Ecto neural progenitor cell (in vitro differentiated cells): ENCODE results near the gene DOCK1.

Experiments
- DNase-seq: peaks from one replicate; pipeline ENCODE4 v3.0.0-alpha.2; 2018; ENCODE audit warnings: low spot score

The DOCK1 gene

GRCh38 chr10:127354255-127354654, 449.0 kb downstream of the DOCK1 start:
- no peak for DNase-seq

DNA sequence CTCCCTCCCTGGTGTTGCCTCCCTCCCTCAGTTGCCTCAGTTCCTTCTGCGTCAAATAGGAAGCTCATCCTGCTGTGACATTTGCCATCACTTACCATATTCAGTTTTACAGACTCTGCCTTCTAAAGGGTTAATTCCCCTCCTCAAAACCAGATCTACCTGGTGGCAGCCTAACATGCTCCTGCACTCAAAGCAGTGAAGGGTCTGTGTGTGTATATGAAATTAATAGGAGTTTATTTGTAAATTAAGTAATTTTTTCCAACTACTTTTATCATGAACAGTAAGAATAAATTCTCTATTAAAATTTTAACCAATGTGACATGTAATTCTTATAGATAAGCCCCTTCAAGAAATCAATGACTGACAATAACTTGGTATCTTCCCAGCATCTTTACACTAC, 449.8 kb downstream of the DOCK1 start:
- DNase-seq, result no peak

DNA sequence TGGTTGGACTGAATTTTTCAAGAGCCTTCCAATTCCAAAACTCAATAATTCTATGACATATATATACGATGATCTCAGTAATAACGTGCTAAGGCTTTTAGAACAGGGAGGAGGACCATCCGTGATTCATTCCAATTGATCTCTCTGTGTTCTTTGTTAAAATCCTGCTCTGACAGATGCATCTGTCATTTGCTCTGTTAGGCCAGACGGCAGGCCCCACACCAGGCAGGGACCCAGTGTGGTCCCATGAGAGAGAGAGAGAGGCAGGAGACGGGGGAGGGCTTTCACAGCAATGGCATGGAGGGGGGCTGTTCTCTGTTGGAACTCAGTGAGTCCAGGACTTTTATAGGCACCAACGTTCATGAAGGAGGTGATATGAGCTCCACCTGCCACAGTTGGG, 451.1 kb downstream of the DOCK1 start:
- no peak for DNase-seq

- DNase-seq, result no peak
Observed at GRCh38 chr10:127357265-127357664, 452.0 kb downstream of the DOCK1 start.

- DNase-seq, result no peak
Observed at GRCh38 chr10:127358337-127358736, 453.1 kb downstream of the DOCK1 start.

- no peak for DNase-seq
Observed at GRCh38 chr10:127364034-127364433, 458.8 kb downstream of the DOCK1 start.

DNA sequence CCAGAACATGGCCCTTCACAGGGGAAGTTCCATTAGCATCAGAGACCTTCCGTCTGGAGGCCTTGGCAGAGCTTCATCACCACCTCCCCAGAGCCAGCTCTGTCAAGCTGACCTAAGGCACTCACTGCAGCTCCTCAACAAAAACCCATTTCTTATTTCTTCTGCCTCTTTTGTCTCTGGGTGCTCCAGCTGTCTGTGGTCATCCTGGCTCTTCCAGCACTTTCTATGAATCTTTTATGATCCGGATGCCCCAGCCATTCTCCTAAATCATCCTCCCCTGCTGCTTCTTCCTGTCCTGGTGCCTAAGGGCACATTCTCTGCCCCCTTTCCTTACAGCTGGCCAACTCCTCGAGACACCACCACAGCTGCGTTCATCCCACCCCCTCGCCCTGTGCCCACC, 462.9 kb downstream of the DOCK1 start:
- no peak for DNase-seq

GRCh38 chr10:127368929-127369328, 463.7 kb downstream of the DOCK1 start:
- no peak for DNase-seq

- no peak for DNase-seq
Observed at GRCh38 chr10:127370601-127371000, 465.4 kb downstream of the DOCK1 start.

- DNase-seq, result no peak
Observed at GRCh38 chr10:127372361-127372760, 467.1 kb downstream of the DOCK1 start.

- no peak for DNase-seq
Observed at GRCh38 chr10:127374074-127374680, 468.9 kb downstream of the DOCK1 start.

DNA sequence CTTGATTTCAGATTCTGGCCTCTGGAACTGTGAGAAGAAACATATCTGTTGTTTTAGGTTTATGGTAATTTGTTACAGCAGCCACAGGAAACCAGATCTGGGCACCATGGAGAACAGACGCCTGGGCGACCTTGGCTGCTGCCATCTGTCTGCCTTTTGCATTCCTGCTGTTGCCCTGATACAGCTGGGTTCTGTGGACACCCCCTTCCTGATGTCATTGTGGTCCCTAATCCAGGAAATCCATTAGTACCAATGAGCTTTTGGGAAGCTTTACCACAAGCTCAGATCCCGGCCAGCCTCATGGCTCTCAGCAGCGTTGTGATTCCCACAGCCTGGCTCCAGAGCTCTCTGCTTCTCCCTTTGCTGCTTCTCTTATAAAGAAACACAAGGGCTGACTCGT, 469.7 kb downstream of the DOCK1 start:
- no peak for DNase-seq

DNA sequence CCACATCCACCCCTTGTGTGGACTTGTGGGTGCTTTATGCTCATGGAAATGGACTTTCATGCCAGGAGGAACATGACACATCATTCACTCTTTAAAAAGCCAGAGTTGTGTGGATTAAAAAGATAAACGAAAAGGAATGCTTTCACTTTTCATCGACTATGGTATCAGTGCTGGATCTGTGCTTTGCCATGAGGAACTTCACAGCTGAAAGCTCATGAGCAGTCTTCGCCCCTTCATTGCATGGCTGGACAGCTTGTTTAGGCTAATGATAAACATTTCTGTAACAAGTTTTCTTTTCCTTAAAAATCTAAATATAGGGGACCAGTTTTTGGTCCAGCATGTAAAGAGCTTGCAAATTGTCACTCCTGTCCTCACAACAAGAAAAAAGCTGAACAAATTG, 470.2 kb downstream of the DOCK1 start:
- no peak for DNase-seq

DNA sequence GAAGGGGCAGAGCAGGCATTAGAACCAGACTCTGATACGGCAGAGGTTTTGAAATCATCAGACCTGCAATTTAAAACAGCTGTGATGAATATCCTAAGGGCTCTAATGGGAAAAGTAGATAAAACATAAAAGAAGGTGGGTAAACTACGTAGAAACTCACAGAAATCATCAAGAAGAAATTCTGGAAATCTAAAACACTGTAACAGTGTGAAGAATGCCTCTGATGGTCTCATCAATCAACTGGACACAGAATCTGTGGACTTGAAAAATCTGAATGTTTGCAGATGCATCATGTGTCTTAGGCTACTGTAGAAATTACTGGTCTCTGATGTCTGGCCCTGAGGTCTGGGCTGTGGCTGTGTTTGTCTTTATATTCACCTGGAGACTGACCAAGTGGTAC, 470.8 kb downstream of the DOCK1 start:
- no peak for DNase-seq

GRCh38 chr10:127378628-127379027, 473.4 kb downstream of the DOCK1 start:
- no peak for DNase-seq

DNA sequence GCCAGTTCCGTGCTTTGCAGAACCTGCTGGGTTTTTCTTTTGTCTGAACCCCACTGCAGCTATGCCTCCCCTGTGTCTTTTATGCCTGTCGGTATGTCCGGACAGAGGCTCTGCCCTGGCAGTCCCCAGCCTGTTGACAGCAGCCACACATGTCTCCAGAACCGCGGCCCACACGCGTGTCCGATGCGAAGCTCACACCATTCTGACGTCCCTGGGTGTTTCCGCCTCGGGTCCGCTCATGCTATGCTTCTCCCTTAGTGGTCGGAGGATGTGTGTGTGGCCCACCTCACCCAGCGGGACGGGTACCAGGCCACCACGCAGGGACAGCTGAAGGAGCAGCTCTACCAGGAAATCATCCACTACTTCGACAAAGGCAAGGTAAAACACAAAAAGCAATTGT, 479.3 kb downstream of the DOCK1 start:
- DNase-seq, result no peak

DNA sequence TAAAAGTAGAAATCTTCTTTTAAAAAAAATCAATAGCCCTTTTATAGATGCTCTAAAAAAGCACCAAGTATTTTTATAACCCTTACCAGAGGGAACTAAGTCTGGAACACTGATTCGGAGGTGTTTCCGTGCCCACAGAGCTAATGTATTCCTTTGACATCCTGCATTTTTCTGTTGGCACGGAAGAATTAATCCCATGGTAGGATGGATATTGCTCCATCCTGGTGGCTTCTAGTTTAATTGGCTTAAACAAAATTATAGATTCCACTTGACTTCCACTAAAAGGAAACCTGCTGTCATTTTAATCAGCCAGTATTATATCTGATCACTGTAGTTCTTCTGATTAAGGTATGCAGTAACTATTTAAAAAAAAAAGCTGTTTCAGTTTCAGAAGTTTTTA, 479.8 kb downstream of the DOCK1 start:
- DNase-seq, result no peak

GRCh38 chr10:127386606-127387327, 481.5 kb downstream of the DOCK1 start:
- peak; percentile 65 for DNase-seq

DNA sequence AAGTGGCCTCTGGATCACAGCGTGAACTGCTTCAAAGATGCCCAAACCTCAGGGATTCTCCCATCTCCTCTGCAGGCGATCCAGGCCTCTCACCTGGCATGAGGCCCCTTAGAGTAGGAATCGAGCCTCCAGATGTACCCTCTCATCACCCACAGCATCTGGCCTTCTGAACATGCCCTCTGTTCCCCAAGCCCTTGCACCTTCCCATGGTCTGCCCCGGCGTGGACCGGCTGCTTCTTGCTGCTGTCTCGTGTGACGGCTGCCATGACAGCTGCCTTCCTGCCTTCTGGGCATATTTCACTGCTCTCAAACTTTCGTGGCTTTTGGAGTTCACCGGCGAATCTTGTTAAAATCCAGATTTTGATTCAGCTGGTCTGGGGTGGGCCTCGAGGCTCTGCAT, 486.6 kb downstream of the DOCK1 start:
- no peak for DNase-seq

DNA sequence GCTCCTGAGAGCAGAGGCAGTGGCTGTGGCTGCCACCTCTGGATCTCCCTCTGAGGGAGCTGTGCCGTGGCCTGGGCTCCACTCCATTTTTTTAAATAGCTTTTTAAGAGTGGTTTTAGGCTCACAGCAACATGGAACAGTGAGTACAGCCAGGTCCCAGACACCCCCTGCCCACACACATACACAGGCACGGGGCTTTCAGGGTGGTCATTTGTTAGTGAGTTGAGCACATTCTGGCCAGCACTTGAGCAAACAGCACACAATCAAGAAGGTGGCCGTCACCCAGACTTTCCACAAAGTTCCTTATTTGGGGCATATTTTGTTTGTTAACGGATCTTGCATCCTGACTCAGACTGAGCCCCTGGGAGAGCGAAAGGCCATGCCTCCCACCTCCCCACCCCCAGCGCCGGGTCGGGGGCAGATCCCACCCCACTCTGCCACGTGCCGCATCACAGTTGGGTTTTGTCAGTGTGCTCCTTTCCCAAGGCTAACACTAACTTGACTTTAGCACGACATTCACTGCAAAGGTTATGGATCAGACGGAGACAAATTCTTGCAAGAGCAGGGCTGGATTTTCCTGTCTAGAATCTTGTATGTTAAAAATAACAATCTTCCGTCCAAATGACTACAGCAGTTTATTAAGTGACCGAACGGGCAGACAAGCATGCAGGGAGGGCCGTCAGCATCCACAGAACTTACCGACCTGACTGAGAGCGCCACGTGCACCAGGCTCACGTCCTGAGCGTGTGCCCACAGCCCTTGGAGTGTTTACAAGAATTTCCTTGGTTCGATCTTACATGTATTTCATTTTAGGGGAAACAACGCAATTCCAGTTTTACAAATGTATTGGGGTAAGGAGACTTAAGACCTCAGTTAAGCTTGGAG, 487.4 kb downstream of the DOCK1 start:
- DNase-seq, result no peak

DNA sequence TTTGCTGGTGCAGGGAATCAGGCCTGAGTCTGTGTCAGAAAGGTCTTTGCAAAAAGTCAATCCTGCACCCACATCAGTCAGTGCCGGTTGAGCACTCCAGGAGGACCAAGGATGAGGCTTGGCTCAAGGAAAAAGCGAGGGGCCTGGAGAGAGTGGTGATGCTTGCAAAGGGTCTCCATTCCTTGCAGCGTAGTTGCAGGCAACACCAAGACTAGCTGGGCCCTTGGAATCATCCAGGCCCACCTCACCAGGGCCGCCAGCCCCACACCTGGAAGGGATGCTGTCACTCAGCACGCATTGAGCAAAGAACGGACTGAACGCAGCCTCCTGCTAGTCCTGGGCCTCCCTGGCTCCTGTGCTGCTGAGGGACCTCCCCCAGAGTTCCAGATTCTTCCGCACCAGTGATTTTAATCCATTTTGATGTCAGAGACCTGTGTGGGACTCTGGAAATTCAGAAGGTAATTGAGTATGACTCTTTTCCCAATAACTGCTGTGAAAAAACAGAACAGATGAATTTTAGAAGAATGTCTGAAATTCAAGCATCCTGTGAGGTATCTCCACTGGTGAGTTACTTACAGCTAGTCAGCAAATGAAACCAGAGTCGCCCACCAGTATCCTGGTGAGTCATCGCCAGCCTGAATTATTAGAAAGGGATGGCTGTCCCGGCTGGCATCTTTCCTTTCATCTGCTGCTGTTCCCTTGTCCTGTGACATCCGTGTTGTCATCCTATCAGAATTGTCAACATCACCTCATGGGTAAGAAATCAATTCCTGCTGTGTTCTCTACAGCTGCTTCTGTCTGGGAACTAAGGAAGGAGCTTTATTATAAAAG, 493.1 kb downstream of the DOCK1 start:
- DNase-seq, result no peak

DNA sequence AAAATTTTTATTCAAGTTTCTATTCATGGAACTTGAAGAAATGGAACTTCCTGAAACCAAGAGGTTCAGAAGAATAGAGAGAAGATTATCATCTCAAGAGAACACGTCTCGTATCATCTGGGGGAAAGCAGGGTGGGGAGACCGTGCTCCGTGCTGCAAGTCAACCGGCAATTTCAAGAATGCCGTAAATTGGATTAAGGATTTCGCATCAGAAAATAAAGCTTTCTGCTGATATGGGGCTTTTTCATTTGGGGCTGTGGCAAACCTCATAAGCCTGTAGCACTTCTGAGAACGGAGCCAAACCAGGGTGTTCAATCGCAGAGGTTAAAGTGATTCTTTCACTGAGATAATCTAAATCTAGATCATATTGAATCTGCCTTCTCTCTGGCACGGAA, 493.7 kb downstream of the DOCK1 start:
- no peak for DNase-seq
